ENCODE measurements around the gene VPS4B.
"Not testable (repeated sequence)": the region's sequence is repeated elsewhere in the genome, so short reads cannot be mapped to it uniquely, and the experiment has no call there.

Gene VPS4B

DNA sequence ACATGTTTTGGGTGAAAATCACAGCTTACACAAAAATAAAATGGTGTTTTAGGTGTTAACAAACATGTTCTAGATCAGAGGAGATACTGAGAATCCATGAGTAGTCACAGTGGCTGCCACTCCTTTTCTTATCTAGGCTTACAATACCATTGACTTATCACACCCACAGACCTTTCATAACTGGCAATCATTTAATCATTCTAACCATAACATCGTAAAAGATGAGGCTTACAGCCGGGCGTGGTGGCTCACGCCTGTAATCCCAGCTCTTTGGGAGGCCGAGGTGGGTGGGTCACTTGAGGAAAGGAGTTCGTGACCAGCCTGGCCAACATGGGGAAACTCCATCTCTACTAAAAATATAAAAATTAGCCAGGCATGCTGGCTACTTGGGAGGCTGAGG, 35.7 kb upstream of the VPS4B start:
- no peak overlapping the region for H3K4me3 ChIP-seq (replicated peaks; ENCODE audit: low read depth, low read length)
- no peak for DNase-seq (ENCODE audit: extremely low read depth, low read depth)
- TF ChIP-seq, protein P1, sequence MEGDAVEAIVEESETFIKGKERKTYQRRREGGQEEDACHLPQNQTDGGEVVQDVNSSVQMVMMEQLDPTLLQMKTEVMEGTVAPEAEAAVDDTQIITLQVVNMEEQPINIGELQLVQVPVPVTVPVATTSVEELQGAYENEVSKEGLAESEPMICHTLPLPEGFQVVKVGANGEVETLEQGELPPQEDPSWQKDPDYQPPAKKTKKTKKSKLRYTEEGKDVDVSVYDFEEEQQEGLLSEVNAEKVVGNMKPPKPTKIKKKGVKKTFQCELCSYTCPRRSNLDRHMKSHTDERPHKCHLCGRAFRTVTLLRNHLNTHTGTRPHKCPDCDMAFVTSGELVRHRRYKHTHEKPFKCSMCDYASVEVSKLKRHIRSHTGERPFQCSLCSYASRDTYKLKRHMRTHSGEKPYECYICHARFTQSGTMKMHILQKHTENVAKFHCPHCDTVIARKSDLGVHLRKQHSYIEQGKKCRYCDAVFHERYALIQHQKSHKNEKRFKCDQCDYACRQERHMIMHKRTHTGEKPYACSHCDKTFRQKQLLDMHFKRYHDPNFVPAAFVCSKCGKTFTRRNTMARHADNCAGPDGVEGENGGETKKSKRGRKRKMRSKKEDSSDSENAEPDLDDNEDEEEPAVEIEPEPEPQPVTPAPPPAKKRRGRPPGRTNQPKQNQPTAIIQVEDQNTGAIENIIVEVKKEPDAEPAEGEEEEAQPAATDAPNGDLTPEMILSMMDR (IDR thresholded peaks at IDR 0.05; ENCODE audit: low read depth, low read length, missing control alignments) = no peak

DNA sequence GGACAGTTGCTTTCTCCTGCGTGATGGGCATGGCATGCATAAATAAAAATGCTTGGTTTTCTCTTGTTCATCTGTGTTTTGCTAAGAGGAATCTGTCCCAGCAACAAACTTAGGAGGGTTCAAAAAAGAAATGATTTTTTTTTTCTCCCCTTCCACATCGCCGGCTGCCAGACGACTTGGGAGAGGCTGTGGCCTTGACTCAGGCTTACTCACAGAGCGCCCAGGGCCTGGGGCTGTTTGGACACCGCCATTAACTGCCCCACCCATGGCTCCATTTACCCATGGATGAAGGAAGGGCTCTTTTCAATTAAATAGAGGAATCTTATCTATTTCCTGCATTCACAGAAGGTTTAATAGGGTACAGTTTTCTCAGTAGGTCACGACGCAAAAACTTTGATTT, 32.2 kb upstream of the VPS4B start:
- H3K4me3 ChIP-seq (replicated peaks; ENCODE audit: low read depth, low read length) = no peak overlapping the region
- TF ChIP-seq, protein P1 (IDR thresholded peaks at IDR 0.05; ENCODE audit: low read depth, low read length, missing control alignments) = no peak
- no peak for DNase-seq (ENCODE audit: extremely low read depth, low read depth)

DNA sequence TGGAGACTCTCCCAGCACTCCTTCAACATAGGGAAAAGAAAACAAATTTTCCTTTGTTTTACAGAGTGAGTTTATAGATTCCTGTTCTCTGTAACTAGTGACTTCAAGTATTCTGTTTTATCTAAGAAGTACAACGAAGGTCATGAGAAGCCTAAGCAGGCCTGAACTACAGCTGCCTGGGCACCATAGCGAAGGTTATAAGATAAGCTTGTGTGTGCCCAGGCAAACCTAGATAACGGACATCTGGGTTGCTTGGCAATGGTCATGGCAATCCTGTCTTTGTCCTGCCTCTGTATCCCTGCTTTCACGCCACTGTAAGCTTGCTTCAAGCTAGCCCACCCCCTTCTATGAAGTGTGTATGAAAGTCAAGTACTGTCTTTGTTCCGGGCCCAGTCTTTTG, 30.5 kb upstream of the VPS4B start:
- not testable (repeated sequence) for DNase-seq (ENCODE audit: extremely low read depth, low read depth); H3K4me3 ChIP-seq (replicated peaks; ENCODE audit: low read depth, low read length)

DNA sequence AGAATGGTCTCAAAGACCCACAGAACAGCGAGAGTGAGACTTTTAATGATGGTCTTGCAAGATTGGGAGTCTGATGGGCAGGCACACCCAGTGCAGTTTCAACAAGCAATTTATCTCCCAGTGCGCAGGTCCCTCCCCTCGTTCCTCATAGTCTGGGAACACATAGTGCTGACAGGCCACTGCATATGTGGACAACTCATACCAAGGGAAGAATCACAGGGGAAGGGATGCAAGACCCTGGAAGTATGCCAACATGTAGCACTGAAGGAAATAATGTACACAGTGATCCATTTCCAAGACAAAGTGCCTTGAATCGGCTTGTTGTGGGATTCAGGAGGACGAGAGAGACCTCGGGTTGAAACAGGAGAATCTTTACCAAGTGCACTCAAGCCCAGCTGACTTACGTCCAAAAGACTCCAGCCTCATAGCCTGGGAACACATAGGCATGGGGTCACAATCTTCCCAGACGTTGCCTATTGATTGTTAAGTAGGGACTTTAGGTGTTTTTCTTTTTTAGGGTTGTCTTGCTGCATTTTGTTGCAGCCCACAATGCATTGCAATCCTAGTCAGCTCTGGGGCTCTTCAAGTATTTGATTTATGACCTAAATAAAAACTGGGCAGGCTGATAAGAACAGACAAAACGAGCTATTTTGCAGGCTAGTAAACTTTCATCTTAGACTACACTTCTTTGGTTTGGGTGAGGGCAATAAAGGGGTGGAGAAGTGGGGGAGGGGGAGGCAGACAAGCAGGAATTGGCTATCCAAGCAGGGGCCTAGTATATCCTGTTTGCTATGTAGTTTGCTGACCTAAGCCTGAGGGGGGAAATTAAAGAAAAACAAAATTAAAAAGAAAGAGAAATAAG, 29.8 kb upstream of the VPS4B start:
- TF ChIP-seq, protein P1 (IDR thresholded peaks at IDR 0.05; ENCODE audit: low read depth, low read length, missing control alignments) = no peak
- DNase-seq (ENCODE audit: extremely low read depth, low read depth) = no peak
- H3K4me3 ChIP-seq (replicated peaks; ENCODE audit: low read depth, low read length) = no peak overlapping the region

DNA sequence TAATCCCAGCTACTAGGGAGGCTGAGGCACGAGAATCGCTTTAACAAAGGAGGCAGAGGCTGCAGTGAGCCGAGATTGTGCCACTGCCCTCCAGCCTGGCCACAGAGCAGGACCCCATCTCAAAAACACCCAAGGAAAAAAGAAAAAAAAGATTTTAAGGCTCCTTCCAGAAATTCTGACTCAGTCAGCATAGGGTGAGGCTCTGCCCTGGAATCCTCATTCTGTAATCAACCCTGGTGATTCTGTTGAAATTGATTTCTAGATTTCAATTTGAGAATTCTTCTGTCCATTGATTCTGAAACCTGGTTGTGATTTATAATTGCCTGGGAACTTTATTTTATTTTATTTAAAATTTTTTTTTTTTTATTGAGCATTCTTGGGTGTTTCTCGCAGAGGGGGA, 27.1 kb upstream of the VPS4B start:
- DNase-seq (ENCODE audit: extremely low read depth, low read depth) = no peak
- no peak overlapping the region for H3K4me3 ChIP-seq (replicated peaks; ENCODE audit: low read depth, low read length)
- TF ChIP-seq, protein P1 (IDR thresholded peaks at IDR 0.05; ENCODE audit: low read depth, low read length, missing control alignments) = no peak

DNA sequence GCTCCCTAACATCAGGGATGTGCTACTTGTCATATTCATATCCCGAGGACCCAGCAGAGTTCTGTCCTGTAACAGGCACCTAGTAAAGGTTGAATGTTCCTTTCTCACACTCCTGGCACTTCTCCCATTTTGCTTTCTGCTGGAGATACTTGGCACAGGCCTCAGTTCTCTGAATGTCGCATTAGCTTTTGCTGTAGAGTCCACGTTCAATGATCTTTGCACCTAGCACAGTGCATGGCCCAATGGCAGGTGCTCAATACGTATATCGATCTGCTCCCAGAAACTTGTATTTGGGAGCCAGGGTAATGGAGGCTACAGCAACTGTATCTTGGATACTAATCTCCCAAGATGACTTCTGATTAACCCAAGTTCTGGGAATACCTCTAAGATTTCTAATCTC, 24.8 kb upstream of the VPS4B start:
- H3K4me3 ChIP-seq (replicated peaks; ENCODE audit: low read depth, low read length) = no peak overlapping the region
- no peak for DNase-seq (ENCODE audit: extremely low read depth, low read depth)
- TF ChIP-seq, protein P1 (IDR thresholded peaks at IDR 0.05; ENCODE audit: low read depth, low read length, missing control alignments) = no peak

DNA sequence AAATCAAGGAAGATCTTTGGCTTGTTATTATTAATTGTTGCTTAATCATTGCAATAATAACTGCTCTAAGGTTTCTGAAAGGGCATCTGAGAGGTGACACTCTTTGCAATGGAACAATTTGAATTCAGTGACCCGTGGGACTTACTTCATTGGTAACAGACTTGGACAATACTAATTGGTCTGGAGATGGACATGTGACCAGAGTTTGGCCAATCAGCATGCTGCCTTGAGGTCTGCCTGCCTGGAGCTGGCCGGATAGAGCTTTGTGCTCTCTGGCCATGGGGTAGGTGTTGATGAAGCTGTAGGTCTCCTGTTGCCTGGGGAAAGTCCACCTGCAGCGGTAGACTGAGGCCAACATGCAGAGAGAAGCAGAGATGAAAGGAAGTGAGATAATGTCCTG, 24.0 kb upstream of the VPS4B start:
- TF ChIP-seq, protein P1 (IDR thresholded peaks at IDR 0.05; ENCODE audit: low read depth, low read length, missing control alignments) = no peak
- DNase-seq (ENCODE audit: extremely low read depth, low read depth) = no peak
- H3K4me3 ChIP-seq (replicated peaks; ENCODE audit: low read depth, low read length) = no peak overlapping the region

Measured in HFF-Myc (cell line).